ENCODE data around the gene FHL1. TPM values are rescaled to one million over a fixed set of nuclear protein-coding genes. Genes with fewer than 3 reads are reported as not detected.

FHL1 gene
- total and polyA plus RNA-seq, 7 donors, result 325 to 8,382 (median 6,074) TPM

DNA sequence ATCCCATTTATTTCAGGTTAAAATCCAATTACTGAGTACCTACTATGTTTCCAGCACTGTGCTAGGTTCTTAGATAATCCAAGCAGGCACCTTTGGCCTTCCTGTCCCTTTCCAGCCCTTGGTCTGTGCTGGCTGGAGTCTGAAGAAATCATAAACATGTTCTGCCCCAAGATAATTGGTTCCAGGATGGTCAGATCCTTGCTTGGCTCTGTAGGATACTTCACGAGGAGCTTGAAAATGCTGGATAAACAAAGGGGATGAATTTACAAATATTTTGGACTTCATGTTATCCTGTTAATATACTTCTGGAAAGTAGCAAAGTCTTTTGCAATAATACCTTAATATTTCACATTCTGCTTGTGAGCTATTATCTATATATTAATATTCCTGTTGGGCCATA lies 35.0 kb upstream of the FHL1 start:
- no peaks in the 10 kb centered on the region for H3K36me3 ChIP-seq (ENCODE audit: insufficient read depth in 1 of 2, low read depth in 1 of 2)
- WGBS, 3 donors, result 0 to 3% (median 0%) methylated on average over 1 of the region's 1 CpG
- peaks cover 7% of the 10 kb centered on the region for H3K9me3 ChIP-seq
- TF ChIP-seq, protein P1, sequence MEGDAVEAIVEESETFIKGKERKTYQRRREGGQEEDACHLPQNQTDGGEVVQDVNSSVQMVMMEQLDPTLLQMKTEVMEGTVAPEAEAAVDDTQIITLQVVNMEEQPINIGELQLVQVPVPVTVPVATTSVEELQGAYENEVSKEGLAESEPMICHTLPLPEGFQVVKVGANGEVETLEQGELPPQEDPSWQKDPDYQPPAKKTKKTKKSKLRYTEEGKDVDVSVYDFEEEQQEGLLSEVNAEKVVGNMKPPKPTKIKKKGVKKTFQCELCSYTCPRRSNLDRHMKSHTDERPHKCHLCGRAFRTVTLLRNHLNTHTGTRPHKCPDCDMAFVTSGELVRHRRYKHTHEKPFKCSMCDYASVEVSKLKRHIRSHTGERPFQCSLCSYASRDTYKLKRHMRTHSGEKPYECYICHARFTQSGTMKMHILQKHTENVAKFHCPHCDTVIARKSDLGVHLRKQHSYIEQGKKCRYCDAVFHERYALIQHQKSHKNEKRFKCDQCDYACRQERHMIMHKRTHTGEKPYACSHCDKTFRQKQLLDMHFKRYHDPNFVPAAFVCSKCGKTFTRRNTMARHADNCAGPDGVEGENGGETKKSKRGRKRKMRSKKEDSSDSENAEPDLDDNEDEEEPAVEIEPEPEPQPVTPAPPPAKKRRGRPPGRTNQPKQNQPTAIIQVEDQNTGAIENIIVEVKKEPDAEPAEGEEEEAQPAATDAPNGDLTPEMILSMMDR (IDR thresholded peaks at IDR 0.05), result no peak
- no peak for DNase-seq
- H3K4me3 ChIP-seq, result no peak overlapping the region
- no peak overlapping the region for H3K27ac ChIP-seq
- ATAC-seq, result no peak
- intact Hi-C loops (cut with DNase I), result no loop called here
- H3K27me3 ChIP-seq (ENCODE audit: insufficient read depth in 3 of 3, low read length in 2 of 3), result no peaks in the 10 kb centered on the region
- H3K4me1 ChIP-seq, result no peaks in the 10 kb centered on the region

DNA sequence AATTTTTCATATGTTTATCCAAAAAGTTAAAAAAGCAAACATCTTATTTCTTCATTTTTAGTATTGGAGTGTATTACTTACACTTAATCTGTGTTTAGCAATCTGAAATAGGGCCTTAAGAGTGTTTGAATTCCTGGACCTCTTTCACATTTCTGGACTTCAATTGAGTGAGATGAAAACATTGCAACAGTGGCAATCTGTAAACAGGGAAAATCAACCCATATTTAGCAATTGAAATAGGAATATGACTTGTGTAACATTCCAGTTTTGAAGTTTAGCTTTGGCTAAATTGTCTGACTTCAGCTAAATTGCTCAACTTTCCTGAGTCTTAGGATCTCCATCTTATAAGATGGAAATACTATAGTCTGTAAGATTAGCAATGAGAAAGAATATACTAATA lies 34.6 kb upstream of the FHL1 start:
- DNase-seq, result no peak
- Histone ChIP-seq H3K27ac (no peak overlapping the region), H3K27me3 (ENCODE audit: insufficient read depth in 3 of 3, low read length in 2 of 3) (no peaks in the 10 kb centered on the region), H3K4me3 (no peak overlapping the region), H3K36me3 (ENCODE audit: insufficient read depth in 1 of 2, low read depth in 1 of 2) (no peaks in the 10 kb centered on the region), H3K4me1 (no peaks in the 10 kb centered on the region), H3K9me3 (peaks cover 7% of the 10 kb centered on the region)
- intact Hi-C loops (cut with DNase I), result no loop called here
- TF ChIP-seq, protein P1 (IDR thresholded peaks at IDR 0.05), result no peak
- ATAC-seq, result no peak

DNA sequence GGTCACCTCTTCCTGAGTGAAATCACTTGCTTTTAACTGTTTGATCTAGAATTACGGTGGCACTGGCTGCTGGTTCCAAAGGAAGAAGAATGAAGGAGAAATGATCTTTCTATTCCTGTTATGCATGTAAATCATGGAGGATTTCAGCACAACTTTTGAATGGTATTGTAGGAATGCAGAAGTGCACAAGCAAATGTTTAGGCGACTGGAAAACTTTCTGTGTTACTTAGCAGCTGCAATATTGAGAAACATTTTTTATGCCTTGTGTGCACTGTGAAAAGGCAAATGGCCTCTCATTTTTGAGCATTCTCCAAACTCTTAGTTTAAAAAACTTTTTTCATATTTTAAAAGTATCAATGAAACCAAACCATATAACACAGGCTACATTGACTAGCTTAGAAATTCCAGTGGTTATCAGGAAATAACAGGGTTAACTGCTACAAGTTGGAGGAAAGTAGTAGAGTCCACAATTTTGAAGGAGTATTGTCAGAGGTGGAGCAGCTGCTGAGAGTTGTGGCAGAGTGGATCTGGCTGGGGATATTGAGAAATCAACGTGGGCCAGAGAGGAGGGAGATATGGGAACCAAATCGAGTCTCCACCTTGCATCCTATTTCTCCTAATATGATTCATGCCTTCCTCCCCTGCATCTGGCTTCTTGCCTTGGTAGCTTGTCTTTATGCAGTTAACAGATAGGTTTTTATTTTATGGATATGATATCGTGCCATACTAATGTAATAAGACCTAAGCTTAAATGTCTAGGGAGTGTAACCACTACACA lies 32.0 kb upstream of the FHL1 start:
- Histone ChIP-seq H3K9me3 (peaks cover 10% of the 10 kb centered on the region), H3K4me1 (no peaks in the 10 kb centered on the region), H3K27me3 (ENCODE audit: insufficient read depth in 3 of 3, low read length in 2 of 3) (no peaks in the 10 kb centered on the region), H3K4me3 (no peak overlapping the region), H3K36me3 (ENCODE audit: insufficient read depth in 1 of 2, low read depth in 1 of 2) (no peaks in the 10 kb centered on the region), H3K27ac (no peak overlapping the region)
- ATAC-seq, result no peak
- DNase-seq, result no peak
- 35 to 52% (median 38%) methylated on average over 5 of the region's 5 CpGs for WGBS, 3 donors
- TF ChIP-seq, protein P1 (IDR thresholded peaks at IDR 0.05), result no peak
- intact Hi-C loops (cut with DNase I), result no loop called here

DNA sequence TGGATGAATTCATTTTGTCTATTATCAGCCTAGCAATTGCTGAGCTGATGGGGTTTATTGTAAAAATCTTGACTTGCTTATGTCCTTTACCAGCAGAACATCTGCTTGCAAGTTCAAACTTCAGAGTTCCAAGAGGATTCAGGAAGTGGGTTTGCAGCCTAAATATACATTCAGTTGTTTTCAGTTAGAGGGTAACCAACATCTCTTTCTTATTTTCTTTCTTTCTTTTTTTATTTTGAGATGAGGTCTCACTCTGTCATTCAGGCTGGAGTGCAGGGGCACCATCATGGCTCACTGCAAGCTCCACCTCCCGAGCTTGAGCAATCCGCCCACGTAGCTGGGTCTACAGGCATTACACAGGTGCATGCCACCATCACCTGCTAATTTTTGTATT lies 31.4 kb upstream of the FHL1 start:
- H3K4me3 ChIP-seq, result no peak overlapping the region
- ATAC-seq (no peak), DNase-seq (no peak)
- intact Hi-C loops (cut with DNase I), result no loop called here
- H3K36me3 ChIP-seq (ENCODE audit: insufficient read depth in 1 of 2, low read depth in 1 of 2), result no peaks in the 10 kb centered on the region
- H3K27me3 ChIP-seq (ENCODE audit: insufficient read depth in 3 of 3, low read length in 2 of 3), result no peaks in the 10 kb centered on the region
- TF ChIP-seq, protein P1 (IDR thresholded peaks at IDR 0.05), result no peak
- peaks cover 8% of the 10 kb centered on the region for H3K9me3 ChIP-seq
- no peak overlapping the region for H3K27ac ChIP-seq
- 71 to 88% (median 76%) methylated on average over 3 of the region's 3 CpGs for WGBS, 3 donors
- no peaks in the 10 kb centered on the region for H3K4me1 ChIP-seq

DNA sequence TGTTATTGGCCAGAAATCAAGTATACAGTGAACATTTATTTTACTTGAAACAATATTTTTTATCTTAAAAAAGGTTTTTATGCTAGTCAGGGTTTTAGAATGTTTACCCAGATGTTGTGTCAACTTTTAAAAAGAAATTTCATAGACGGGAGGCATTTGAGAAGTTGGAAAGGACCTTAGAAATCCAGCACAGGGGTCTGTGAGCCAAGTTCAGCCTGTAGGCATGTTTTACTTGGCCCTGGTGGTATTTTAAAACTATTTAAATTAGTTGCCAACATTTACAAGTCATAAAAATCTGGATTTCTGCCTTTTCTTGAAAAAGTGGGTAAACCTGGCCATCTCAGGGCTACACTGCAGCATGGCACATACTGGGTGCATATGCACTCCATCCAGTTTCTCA lies 25.5 kb upstream of the FHL1 start:
- Histone ChIP-seq H3K27me3 (ENCODE audit: insufficient read depth in 3 of 3, low read length in 2 of 3) (no peaks in the 10 kb centered on the region), H3K9me3 (peaks cover 7% of the 10 kb centered on the region), H3K4me3 (no peak overlapping the region), H3K27ac (no peak overlapping the region), H3K4me1 (peaks cover 3% of the 10 kb centered on the region), H3K36me3 (ENCODE audit: insufficient read depth in 1 of 2, low read depth in 1 of 2) (no peaks in the 10 kb centered on the region)
- ATAC-seq (no peak), DNase-seq (no peak)
- 16 to 47% (median 33%) methylated on average over 1 of the region's 1 CpG for WGBS, 3 donors
- intact Hi-C loops (cut with DNase I), result no loop called here
- TF ChIP-seq, protein P1 (IDR thresholded peaks at IDR 0.05), result no peak
